ENCODE measurements around the gene PTBP3. TPM values are rescaled to one million over a fixed set of nuclear protein-coding genes. Genes with fewer than 3 reads are reported as not detected.
"Not testable (repeated sequence)": the region's sequence is repeated elsewhere in the genome, so short reads cannot be mapped to it uniquely, and the experiment has no call there.

The PTBP3 gene
- total RNA-seq, 3 donors from 2014 or later, result 73.1 to 81.1 (median 73.5) TPM

GRCh38 chr9:112283582-112284253, 49.7 kb downstream of the PTBP3 start:
- Mint-ChIP-seq H3K27me3 (ENCODE audit: low read depth) (no peaks in the 10 kb centered on the region), H3K36me3 (ENCODE audit: insufficient read depth) (peaks cover 46% of the 10 kb centered on the region), H3K4me1 (ENCODE audit: low read depth) (peaks cover 30% of the 10 kb centered on the region), H3K9me3 (peaks cover 22% of the 10 kb centered on the region), H3K4me3 (no peak overlapping the region)
- ATAC-seq, result no peak
- DNase-seq, result no peak

- peaks cover 31% of the 10 kb centered on the region for H3K4me1 Mint-ChIP-seq (ENCODE audit: low read depth)
- H3K27me3 Mint-ChIP-seq (ENCODE audit: low read depth); DNase-seq; H3K4me3 Mint-ChIP-seq: not testable (repeated sequence)
- H3K36me3 Mint-ChIP-seq (ENCODE audit: insufficient read depth), result peaks cover 39% of the 10 kb centered on the region
- peaks cover 22% of the 10 kb centered on the region for H3K9me3 Mint-ChIP-seq
- peak; percentile 18 to 34 for ATAC-seq
Observed at GRCh38 chr9:112282841-112283240, 50.6 kb downstream of the PTBP3 start.

- no peak for ATAC-seq
- peaks cover 17% of the 10 kb centered on the region for H3K9me3 Mint-ChIP-seq
Observed at GRCh38 chr9:112280904-112281303, 52.5 kb downstream of the PTBP3 start.

GRCh38 chr9:112279501-112279900, 53.9 kb downstream of the PTBP3 start:
- no peak overlapping the region for H3K4me3 Mint-ChIP-seq
- peaks cover 7% of the 10 kb centered on the region for H3K9me3 Mint-ChIP-seq
- H3K4me1 Mint-ChIP-seq (ENCODE audit: low read depth), result peaks cover 52% of the 10 kb centered on the region
- no peaks in the 10 kb centered on the region for H3K27me3 Mint-ChIP-seq (ENCODE audit: low read depth)
- no peak for DNase-seq
- ATAC-seq, result no peak
- H3K36me3 Mint-ChIP-seq (ENCODE audit: insufficient read depth), result peaks cover 19% of the 10 kb centered on the region

More at GRCh38 chr9:112280904-112281303, 52.5 kb downstream of the PTBP3 start:
- no peak overlapping the region for H3K4me3 Mint-ChIP-seq
- no peaks in the 10 kb centered on the region for H3K27me3 Mint-ChIP-seq (ENCODE audit: low read depth)
- H3K36me3 Mint-ChIP-seq (ENCODE audit: insufficient read depth), result peaks cover 27% of the 10 kb centered on the region
- DNase-seq, result no peak
- H3K4me1 Mint-ChIP-seq (ENCODE audit: low read depth), result peaks cover 43% of the 10 kb centered on the region

GRCh38 chr9:112278152-112278551, 55.3 kb downstream of the PTBP3 start:
- Mint-ChIP-seq H3K36me3 (ENCODE audit: insufficient read depth) (peaks cover 14% of the 10 kb centered on the region), H3K9me3 (peaks cover 4% of the 10 kb centered on the region), H3K4me1 (ENCODE audit: low read depth) (peaks cover 59% of the 10 kb centered on the region), H3K27me3 (ENCODE audit: low read depth) (no peaks in the 10 kb centered on the region), H3K4me3 (no peak overlapping the region)
- DNase-seq, result no peak
- ATAC-seq, result no peak

- Mint-ChIP-seq H3K9me3 (no peaks in the 10 kb centered on the region), H3K36me3 (ENCODE audit: insufficient read depth) (peaks cover 14% of the 10 kb centered on the region), H3K4me3 (no peak overlapping the region), H3K27me3 (ENCODE audit: low read depth) (no peaks in the 10 kb centered on the region), H3K4me1 (ENCODE audit: low read depth) (peaks cover 58% of the 10 kb centered on the region)
- ATAC-seq (no peak), DNase-seq (no peak)
Observed at GRCh38 chr9:112274600-112274999, 58.8 kb downstream of the PTBP3 start.

- no peak for ATAC-seq
- no peak overlapping the region for H3K4me3 Mint-ChIP-seq
Observed at GRCh38 chr9:112273876-112274275, 59.5 kb downstream of the PTBP3 start.

GRCh38 chr9:112271466-112272098, 61.8 kb downstream of the PTBP3 start:
- Mint-ChIP-seq H3K4me1 (ENCODE audit: low read depth) (peaks cover 43% of the 10 kb centered on the region), H3K9me3 (no peaks in the 10 kb centered on the region), H3K4me3 (no peak overlapping the region), H3K36me3 (ENCODE audit: insufficient read depth) (peaks cover 16% of the 10 kb centered on the region), H3K27me3 (ENCODE audit: low read depth) (no peaks in the 10 kb centered on the region)
- no peak for ATAC-seq
- DNase-seq, result no peak

More at GRCh38 chr9:112273876-112274275, 59.5 kb downstream of the PTBP3 start:
- Mint-ChIP-seq H3K9me3 (no peaks in the 10 kb centered on the region), H3K36me3 (ENCODE audit: insufficient read depth) (peaks cover 14% of the 10 kb centered on the region), H3K4me1 (ENCODE audit: low read depth) (peaks cover 55% of the 10 kb centered on the region), H3K27me3 (ENCODE audit: low read depth) (no peaks in the 10 kb centered on the region)
- no peak for DNase-seq

- peaks cover 23% of the 10 kb centered on the region for H3K36me3 Mint-ChIP-seq (ENCODE audit: insufficient read depth)
- ATAC-seq (no peak), DNase-seq (no peak)
- peaks cover 32% of the 10 kb centered on the region for H3K4me1 Mint-ChIP-seq (ENCODE audit: low read depth)
- H3K27me3 Mint-ChIP-seq (ENCODE audit: low read depth), result no peaks in the 10 kb centered on the region
- H3K4me3 Mint-ChIP-seq, result no peak overlapping the region
- no peaks in the 10 kb centered on the region for H3K9me3 Mint-ChIP-seq
Observed at GRCh38 chr9:112268413-112268812, 65.0 kb downstream of the PTBP3 start.

GRCh38 chr9:112267086-112267485, 66.3 kb downstream of the PTBP3 start:
- not testable (repeated sequence) for H3K27me3 Mint-ChIP-seq (ENCODE audit: low read depth); H3K9me3 Mint-ChIP-seq; ATAC-seq; H3K4me3 Mint-ChIP-seq; DNase-seq
- peaks cover 24% of the 10 kb centered on the region for H3K36me3 Mint-ChIP-seq (ENCODE audit: insufficient read depth)
- peaks cover 30% of the 10 kb centered on the region for H3K4me1 Mint-ChIP-seq (ENCODE audit: low read depth)

- ATAC-seq (no peak), DNase-seq (no peak)
- H3K4me3 Mint-ChIP-seq, result no peak overlapping the region
- H3K4me1 Mint-ChIP-seq (ENCODE audit: low read depth), result peaks cover 37% of the 10 kb centered on the region
- H3K27me3 Mint-ChIP-seq (ENCODE audit: low read depth), result no peaks in the 10 kb centered on the region
- H3K9me3 Mint-ChIP-seq, result no peaks in the 10 kb centered on the region
- H3K36me3 Mint-ChIP-seq (ENCODE audit: insufficient read depth), result peaks cover 24% of the 10 kb centered on the region
Observed at GRCh38 chr9:112265391-112265790, 68.0 kb downstream of the PTBP3 start.

- H3K27me3 Mint-ChIP-seq (ENCODE audit: low read depth), result no peaks in the 10 kb centered on the region
- H3K4me3 Mint-ChIP-seq, result no peak overlapping the region
- ATAC-seq, result no peak
- no peak for DNase-seq
- peaks cover 32% of the 10 kb centered on the region for H3K36me3 Mint-ChIP-seq (ENCODE audit: insufficient read depth)
- H3K9me3 Mint-ChIP-seq, result no peaks in the 10 kb centered on the region
- H3K4me1 Mint-ChIP-seq (ENCODE audit: low read depth), result peaks cover 31% of the 10 kb centered on the region
Observed at GRCh38 chr9:112262577-112262976, 70.8 kb downstream of the PTBP3 start.

- peaks cover 29% of the 10 kb centered on the region for H3K36me3 Mint-ChIP-seq (ENCODE audit: insufficient read depth)
- no peaks in the 10 kb centered on the region for H3K9me3 Mint-ChIP-seq
- H3K4me3 Mint-ChIP-seq, result no peak overlapping the region
- DNase-seq, result no peak
- ATAC-seq, result peak in 1 of 2 donors; percentile 35
- H3K4me1 Mint-ChIP-seq (ENCODE audit: low read depth), result peaks cover 31% of the 10 kb centered on the region
- H3K27me3 Mint-ChIP-seq (ENCODE audit: low read depth), result no peaks in the 10 kb centered on the region
Observed at GRCh38 chr9:112261133-112261532, 72.3 kb downstream of the PTBP3 start.

GRCh38 chr9:112258106-112258505, 75.3 kb downstream of the PTBP3 start:
- H3K27me3 Mint-ChIP-seq (ENCODE audit: low read depth), result no peaks in the 10 kb centered on the region
- no peaks in the 10 kb centered on the region for H3K9me3 Mint-ChIP-seq
- DNase-seq, result no peak
- peaks cover 27% of the 10 kb centered on the region for H3K36me3 Mint-ChIP-seq (ENCODE audit: insufficient read depth)
- no peak for ATAC-seq
- H3K4me3 Mint-ChIP-seq, result no peak overlapping the region
- peaks cover 20% of the 10 kb centered on the region for H3K4me1 Mint-ChIP-seq (ENCODE audit: low read depth)

GRCh38 chr9:112252194-112252593, 81.2 kb downstream of the PTBP3 start:
- Mint-ChIP-seq H3K4me1 (ENCODE audit: low read depth) (peaks cover 28% of the 10 kb centered on the region), H3K4me3 (no peak overlapping the region), H3K27me3 (ENCODE audit: low read depth) (no peaks in the 10 kb centered on the region), H3K9me3 (no peaks in the 10 kb centered on the region), H3K36me3 (ENCODE audit: insufficient read depth) (peaks cover 29% of the 10 kb centered on the region)
- ATAC-seq (no peak), DNase-seq (no peak)
